Stimulated activated CD8-positive, alpha-beta memory T cell treated with anti-CD3 and anti-CD28 coated beads, Interleukin-7, amount 100 ng/mL, for 24 hours (primary cell): Measurements from ENCODE around the gene GLI3.
"Not testable (repeated sequence)": the region's sequence is repeated elsewhere in the genome, so short reads cannot be mapped to it uniquely, and the experiment has no call there.

Source experiments
- DNase-seq: peaks from one replicate; pipeline ENCODE4 v3.0.0-alpha.2; 2020; ENCODE audit warnings: low read depth

The GLI3 gene

DNA sequence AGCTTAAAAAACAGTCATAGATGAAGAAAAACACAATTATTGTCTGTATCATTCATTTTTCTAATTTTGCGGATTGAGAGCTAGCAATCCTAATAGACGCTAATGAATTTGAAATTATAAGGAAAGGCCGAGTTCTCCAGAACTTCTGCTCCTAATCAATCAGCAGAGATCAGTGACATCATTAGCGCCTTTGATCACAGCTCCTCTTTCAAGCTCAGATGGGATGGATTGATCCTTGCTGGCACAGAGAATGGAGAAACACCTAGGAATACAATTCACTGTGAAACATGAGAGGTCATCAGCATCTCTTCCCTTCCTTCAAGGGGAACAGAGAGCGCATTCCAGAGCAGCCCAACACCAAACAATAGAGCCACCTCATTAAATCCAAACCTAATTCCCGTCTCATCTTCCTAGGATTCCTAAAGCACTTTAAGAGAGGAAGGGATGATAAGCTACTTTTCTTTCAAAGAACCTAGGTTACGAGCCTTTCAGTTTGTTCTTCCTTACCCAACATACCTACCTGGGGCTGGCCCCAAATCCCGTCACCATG is 24.4 kb downstream of the GLI3 start:
- DNase-seq, result no peak

DNA sequence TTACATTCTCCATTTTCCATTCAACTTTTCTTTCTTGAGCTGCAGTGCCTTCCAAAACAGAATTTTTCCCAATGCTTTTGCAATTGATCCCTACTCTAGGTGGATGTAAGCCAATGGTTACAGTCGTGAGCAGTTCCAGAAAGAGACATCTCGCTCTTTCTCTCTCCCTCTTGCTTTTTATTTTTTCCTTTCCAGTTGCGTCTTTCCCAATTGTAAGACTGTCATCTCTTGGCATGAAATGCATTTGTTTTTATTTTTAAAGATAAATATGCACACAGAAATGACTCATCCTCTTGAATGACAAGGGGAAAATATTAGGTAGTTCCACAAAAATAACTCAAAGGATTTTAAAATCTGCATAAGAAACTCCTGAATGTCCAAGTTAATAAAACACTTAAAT is 25.1 kb downstream of the GLI3 start:
- no peak for DNase-seq

DNA sequence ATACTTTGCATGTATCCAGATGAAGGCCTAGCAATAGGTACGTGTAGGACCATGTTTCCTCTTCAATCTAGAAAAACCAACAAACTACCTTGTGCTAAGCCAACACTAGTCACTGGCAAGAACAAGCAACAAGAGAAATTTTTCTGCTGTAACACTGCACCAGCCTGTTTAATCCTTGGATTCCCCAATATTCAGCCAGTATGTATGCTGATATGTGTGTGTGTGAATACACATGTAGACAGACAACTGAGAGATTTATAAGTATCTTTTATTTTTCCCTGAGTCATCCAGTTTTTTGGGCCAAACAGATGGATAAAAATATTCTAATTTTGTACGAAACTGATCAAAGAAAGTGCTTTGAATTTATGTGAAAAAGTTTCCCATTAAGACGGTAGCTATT is 26.2 kb downstream of the GLI3 start:
- DNase-seq, result no peak

DNA sequence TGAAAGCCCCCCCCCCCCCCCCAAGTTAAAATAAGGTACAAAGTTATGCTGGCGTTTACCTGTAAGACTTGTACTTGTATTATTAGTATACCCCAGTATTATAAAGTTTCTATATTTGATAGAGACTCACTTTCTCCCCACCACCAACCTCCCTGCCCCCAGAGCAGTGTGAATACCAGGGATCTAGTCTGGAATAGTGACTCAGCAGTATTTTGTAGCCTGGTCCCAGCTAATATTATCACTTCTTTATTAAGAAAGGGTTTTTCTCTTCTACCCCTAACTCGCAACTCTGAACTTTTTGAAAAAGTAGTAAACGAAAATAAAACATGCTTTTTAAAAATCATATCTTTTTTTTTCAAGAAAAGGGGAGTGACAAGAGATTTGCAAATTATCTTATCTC is 26.7 kb downstream of the GLI3 start:
- DNase-seq, result no peak

DNA sequence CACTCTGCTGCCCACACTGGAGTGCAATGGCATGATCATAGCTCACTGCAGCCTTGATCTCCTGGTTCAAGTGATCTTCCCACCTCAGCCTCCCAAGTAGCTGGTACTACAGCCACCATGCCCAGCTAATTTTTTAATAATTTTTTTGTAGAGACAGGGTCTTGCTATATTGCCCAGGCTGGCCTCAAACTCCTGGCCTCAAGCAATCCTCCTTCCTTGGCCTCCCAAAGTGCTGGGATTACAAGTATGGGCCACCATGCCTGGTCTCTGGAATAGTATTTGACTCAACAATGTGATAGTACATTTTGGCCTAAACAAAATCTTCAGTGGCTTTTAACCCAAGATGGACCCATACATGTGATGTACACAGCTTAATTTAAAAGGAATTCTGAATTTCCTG is 27.9 kb downstream of the GLI3 start:
- not testable (repeated sequence) for DNase-seq

DNA sequence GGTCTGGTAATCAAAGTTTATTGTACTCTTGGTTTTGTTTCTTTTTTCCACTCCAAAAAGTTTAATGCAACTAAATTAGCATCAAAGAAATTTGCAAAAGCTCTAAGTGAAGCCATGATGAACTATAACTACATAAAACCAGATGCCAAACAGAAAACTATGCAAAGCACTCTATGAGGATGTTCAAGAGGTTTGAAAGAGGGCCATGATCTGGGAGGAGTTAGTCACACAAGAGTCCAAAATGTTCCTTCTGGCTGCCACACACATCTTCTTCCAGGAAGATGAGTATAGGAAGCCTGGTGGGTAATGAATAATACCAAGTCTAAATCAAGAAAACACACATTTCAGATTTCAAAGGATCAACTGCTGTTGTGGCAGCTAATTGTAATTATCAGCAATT is 28.4 kb downstream of the GLI3 start:
- DNase-seq, result no peak

DNA sequence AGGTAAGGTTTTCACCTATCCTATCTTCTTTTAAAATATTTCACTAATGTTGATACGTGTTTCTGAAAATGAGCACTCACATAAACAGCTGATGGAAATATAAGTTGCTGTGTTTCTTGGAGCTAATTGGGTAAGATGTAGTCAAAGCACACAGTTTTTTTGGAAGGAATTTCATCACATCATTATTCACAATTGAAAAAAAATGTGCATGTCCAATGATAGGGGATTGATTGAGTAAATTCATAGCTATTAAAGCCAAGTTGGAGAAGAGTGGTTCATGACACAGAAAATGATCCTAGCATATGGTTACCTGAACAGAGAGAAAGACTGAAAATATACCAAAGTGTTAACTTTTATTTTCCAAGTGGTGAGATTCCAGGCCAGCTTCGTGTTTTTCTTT is 29.6 kb downstream of the GLI3 start:
- DNase-seq, result no peak

DNA sequence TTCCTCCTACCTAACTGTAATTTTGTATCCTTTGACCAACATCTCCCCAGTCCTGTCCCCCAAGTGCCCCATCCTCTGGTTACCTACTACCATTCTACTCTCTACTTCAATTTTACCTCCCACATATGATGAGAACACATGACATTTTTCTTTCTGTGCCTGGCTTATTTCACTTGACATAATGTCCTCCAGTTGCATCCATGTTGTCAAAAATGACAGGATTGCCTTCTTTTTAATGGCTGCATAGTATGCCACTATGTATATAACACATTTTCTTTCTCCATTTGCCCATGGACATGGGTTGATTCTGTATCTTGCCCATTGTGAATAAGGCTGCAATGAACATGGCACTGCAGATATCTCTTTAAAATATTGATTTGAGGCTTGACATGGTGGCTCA is 33.7 kb downstream of the GLI3 start:
- DNase-seq, result no peak

DNA sequence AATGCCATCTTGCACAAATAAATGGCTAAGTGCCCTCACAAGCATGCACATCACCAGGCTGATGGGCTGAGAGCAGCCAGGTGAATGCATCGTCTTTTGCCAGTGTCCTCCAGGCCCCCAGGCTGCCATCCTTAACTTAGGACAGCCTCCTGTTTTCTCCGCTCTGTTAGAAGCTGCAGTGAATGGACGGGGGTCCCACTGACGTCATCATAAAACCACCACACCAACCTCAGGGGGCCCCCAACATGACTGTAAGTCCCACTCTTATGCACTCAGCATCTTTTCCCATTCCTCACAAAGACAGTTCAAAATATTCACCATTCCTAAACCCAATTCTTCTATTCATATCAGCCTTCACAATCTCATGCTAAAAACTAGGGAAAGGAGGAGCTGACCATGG is 34.4 kb downstream of the GLI3 start:
- no peak for DNase-seq

DNA sequence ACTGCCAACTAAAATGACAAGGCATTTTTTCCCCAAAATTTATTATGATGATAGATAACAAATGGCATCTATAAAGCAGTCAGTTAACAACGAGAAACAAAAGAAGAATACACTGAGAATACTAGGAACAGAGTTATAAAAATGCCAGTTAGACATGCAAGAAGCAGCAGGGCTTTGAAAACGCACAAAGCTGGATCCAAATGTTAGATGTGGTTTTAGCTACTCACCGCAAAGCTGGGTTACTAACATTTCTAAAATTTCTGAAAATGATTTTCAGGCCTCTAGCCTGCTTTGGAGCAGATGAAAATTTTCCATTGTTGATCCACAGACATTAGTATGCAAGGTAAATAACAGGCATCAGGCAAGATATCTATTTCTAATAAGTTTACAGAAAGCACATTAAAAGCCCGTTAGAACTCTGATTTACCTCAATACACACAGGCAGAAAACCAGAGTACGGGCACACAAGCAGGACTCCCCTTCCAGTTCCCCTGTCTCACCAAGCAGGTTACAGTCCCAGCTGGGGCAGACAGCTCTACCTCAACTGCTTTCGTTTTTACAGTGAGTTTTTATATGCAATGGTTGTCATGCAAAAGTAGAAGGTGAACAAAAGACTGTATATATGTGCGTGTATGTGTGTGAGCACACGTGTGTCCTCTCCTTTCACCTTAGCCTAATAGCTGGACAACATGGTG is 37.9 kb downstream of the GLI3 start:
- no peak for DNase-seq

DNA sequence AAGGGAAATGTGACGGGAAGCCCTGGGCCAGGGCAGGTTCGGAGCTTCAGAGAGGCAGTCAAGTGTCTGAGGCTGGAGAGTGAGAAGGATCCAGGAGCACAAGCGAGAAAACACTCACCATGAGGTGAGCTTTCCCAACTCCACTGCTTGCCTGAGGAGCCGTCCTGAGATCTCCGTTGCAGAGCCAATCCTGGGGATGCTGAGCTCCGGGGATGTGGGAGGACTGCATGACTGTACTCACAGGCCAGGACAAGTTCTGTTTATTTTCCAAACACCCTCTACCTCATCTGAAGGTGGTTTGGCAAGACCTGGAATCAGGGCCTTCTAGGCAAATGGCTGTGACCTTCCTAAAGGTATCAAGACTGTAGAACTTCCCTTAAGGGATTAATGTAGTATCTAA is 38.7 kb downstream of the GLI3 start:
- no peak for DNase-seq

DNA sequence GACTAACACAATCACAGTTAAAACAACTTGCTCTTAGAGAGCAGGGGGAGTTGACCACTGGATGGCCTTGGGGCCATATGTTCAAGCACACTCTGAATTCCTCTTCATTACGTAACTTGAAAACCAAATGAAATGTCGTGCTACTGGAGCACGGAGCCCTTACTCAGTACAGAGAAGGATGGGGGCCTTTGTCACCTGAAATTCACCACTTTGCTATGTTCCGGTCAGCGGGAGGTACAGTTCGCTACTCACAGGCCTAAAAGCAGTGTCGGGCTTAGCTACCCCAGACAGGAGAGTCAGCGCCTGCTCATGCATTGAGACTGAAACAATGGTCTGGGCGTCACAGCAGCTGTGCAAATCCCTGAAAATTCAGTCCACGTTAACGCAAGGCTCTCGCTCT is 39.6 kb downstream of the GLI3 start:
- DNase-seq, result no peak

DNA sequence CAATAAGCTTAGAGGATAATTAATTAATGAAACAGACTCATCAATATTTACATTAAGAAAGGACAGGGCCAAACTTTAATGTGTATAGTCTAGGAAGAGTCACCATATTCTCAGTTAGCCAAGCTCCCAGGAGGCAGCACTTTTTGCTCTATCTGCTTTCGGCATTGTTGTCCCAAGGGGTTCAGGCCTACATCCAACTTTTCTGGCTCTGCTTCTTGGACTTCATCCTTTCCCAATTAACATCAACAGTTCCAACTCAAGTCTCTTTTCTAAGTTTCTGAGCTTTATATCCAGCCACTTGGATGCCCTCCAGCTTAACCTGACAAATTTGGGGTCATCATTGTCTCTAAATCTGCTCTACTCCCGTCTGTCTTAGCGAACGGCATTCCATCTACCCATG is 42.8 kb downstream of the GLI3 start:
- no peak for DNase-seq

DNA sequence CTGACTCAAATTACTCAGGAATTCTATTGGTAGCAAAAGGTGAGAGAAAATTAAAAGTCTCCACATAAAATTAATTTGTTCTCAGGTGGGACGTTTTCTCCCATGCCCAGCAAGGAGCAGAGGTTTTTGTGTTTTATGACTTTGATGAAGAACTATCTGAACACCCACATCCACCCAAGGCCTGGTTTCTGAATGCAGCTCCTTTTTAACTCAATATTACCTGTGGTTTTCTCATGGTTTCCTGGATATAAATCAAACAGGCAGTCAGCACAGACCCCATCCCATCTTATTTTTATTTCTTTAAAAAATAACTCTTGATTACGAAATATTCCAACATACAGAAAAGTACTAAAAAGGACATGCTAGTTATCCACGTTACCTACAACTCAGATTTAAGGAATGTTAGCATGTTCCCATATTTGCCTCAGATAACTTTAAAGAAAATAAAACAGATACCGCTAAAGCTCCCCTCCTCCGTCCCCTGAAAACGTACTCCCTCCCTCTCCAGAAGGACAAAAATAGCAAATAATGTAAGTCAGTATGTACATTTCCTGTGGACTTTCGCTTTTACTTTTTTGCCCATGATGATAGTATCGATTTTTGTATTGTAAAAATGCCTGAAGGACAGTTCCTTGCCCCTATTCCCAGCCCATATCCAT is 43.4 kb downstream of the GLI3 start:
- no peak for DNase-seq

DNA sequence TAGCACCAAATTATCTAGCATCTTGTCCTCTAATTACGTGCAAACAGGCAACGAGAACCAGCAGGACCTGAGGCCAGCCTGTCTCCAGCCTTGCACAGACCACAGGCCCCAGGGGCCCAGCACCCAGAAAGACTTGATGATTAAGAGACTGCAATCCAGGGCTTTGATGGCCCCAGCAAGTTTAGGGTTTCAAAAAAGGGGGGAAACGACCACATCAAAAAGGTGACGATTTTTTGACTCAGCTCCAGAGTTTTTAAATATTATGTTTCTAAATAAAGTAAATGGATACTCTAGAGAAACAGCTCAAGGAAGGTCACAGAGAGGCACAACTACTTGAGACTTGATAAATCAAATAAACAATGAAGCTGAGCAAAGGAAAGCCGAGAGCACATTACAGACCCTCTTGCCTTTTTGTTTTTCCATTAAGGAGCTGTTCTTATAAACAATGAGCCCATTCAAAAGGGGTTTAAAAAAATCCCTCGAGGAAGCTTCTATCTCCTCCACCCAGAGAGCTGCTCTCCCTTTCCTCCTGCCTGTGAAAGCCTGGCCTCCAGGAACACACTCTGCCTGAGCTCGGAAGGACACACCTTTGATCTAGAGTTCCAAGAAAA is 44.1 kb downstream of the GLI3 start:
- DNase-seq, result no peak

DNA sequence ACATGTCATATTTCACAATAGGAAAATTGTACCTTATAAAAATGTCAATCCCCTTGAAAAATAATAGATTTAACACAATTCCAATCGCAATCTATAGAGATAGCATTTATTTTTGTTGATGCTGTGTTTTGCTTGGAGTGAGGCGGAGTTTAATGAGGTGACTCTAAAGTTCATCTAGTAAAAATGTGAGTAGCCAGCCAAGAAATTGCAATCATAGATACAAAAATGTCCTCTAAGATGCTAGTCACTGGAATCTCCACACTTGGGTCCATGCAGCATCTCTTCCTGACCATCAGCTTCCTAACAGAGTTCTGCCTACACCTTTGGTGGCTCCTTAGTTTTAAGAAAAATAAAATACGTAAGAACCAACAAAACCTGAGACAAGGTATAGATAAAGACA is 44.9 kb downstream of the GLI3 start:
- no peak for DNase-seq

DNA sequence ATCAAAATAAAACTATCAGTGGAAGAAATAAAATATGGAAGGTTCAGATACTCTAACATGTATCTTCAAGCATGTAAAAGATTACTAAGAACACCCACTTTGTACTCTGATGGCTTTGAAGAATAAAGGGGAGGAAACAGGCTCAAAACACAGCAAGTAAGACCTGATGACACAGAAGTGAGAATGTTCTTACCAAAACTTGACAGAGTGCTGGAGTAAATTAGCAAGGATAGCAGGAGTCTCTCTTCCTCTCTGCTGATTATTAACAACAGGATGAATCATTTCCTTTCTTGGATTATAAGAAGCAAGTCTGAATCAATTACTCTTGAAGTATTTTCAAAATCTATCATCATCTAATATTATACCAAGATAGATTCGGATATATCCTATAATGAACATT is 47.5 kb downstream of the GLI3 start:
- DNase-seq, result no peak

DNA sequence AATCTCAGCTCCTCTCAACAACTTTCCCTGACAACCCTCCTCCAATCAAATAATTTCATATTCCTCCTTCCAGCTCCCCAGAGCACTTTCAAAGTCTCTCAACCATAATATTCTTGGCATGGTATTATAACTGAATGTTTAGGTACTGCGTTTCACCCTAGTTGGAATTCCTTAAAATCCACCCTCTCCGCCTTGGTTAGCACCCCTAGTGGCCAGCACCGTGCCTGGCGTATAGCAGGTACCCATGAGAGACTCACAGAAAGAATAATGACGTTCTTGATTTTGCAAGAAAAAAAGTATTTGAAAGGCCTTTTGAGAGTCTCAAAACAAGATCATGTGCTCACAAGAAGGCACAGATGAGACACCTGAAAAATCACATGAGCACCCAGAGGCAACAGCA is 50.9 kb downstream of the GLI3 start:
- no peak for DNase-seq

DNA sequence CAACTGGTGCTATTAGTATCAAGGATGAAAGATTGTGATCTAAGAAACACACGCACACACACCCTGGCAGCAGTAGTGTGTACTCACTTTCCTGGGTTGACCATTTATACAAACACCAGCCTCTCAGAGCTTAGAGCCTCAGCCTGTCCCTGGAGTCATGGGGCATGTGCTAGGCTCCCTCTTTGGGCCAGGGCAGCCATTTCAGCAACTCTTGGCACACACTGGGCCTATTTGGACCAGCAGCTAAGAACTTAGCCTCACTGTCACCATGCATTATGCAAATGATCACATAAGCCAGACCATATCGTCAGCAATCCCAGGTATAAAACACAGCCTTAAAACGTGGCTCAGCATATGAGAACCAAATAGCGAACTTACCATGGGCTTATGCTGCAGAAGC is 51.3 kb downstream of the GLI3 start:
- DNase-seq, result no peak

DNA sequence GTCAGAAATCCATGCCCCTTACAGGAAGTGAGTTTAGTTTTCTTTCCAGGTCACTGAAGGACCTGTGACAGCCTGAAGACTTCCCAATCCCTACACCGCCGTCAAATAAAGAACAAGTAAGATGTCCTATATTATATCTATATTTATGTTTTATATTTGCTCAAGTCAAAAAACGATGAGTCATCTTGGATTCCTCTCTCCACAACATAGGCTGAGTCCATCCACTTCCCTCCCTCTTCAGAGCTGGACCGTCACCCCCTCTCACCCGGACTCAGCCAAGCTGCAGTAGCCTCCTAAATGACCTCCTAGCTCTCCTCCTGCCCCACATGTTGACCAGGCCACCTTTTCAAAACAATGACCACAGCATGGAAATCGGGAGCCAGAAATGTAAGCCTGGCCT is 53.5 kb downstream of the GLI3 start:
- no peak for DNase-seq

DNA sequence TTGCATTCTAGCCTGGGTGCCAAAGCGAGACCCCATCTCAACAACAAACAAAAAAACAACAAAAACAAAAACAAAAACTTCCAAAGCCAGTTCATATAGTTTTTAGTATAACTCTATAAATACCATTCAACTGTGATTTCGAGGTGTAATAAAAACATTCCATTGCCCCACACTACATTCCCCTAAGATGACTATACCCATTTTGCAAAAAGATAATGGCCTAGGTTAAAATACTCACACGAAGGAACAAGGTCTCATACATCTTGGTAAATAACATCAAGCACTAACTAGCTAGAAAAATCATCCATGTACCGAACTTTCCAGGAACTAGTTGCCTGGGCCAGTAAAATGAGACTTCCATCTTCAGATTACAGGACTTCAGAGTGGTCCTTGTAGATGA is 55.4 kb downstream of the GLI3 start:
- DNase-seq, result no peak

DNA sequence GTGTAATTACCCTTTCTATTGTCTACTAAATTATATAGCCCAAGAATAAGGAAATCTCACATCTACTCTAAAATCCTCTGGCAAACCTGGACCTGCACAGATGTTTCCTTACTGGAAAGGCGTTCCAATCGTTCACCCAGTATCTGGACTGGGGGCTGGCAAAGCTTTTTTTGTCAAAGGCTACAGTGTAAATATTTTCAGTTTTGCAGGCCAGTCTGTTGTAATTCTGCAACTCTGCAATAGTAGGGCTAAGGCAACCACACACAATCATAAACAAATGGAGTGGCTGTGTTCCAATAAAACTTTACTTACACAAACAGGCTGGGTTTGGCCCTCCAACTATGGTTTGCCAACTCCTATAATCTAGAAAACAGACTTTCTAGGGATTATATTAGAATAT is 56.2 kb downstream of the GLI3 start:
- DNase-seq, result no peak

DNA sequence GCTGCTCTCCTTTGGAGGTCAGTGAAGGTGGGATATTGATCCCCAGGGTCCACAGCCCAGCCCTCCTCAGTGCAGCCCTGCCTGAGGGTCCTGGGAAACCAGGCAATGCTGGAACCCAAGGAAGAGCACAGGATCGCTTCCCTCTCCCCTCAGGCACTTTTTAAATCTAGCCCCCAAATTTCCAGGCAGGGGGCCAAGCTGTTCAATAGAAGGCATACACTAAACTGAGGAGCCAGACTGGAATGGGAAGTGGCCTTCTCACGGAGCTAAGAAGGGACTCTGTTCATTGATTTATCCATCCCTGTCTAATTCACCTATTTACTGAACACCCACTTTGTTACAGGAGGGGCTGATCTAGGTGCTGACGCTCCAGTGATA is 60.3 kb downstream of the GLI3 start:
- no peak for DNase-seq
